ENCODE measurements around the gene FRMD4A.

DNA sequence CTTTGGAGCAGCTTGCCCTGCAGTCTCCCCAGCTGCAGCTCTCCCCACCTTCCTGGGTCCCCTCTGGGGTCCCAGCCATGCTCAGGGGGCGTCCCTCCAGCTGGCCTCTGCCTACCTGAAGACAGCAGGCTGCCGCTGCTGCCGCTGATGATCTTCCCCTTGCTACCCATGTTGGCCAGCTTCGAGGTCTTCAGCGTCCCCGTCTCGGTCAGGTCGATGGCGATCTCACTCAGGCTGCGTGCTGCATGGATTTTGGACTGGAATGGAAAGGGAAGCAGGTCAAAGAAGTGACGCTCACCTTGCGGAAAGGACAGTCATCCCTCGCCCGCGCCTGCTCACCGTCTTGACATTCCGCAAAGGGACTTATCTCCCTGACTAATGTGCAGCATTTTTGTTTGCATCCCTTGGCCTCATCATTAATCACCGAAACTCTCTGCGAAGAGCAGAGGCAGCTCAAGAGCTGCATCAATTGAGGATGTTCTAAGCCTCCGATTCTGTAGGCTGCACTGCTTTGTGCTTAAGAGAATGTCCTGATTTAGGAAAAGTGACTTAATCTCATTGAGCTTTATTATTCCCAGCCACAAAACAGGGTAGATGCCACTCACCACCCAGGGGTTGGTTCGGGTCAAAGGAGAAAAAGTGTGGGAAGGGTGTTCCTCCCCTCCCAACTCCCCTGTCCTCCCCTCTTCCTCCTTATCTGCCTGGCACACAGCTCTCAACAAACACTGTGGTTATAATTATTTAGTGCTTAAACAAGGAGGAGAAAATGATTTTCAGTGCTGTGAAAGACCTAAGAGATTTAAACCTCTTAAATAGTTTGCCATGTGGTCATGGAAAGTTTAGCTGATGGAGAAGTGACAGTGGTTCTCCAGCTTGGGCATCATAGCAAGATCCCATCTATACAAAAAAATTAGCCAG, 636.7 kb downstream of the FRMD4A start:
- no peak for TF ChIP-seq CTCF (IDR thresholded peaks at IDR 0.05; ENCODE audit: low read depth, low read length, poor library complexity, severe bottlenecking)
- TF ChIP-seq EZH2phosphoT487 (IDR thresholded peaks at IDR 0.05; ENCODE audit: borderline replicate concordance, low read length): no peak
